IMR-90 (cell line): ENCODE data around the gene TCF12. TPM values are rescaled to one million over a fixed set of nuclear protein-coding genes. Genes with fewer than 3 reads are reported as not detected.
"Not testable (repeated sequence)": the region's sequence is repeated elsewhere in the genome, so short reads cannot be mapped to it uniquely, and the experiment has no call there.

ENCODE experiments used
- ATAC-seq: fragments of 200-7000 bp; cut with Tn5 transposase; 2 replicates; pipeline ENCODE4 v1.9.1; 2020; ENCODE audit warnings: low read depth, mild to moderate bottlenecking, moderate library complexity
- BruUV-seq: library from RNA; stranded (reverse); fragments of 400-500 nt; replicated peaks from 2 replicates; lab custom pipeline; 2021; lab: Mats Ljungman, UMichigan
- CTCF ChIA-PET: fragments of 300-600 bp; formaldehyde crosslinking; extraction: SDS; loops from one replicate; lab custom pipeline; 2021; ENCODE audit warnings: antibody characterized with exemption; lab: Yijun Ruan, JAX
- POLR2A ChIA-PET: fragments of 300-600 bp; sonication (Branson Sonifier 250); formaldehyde crosslinking; loops from one replicate; lab custom pipeline; 2022; ENCODE audit warnings: antibody characterized with exemption; ENCODE audit not compliant: unreplicated experiment; lab: Charles Lee
- DNase-seq: peaks from one replicate; pipeline ENCODE4 v3.0.0; 2013
- H2AFZ ChIP-seq: replicated peaks from 2 replicates; pipeline ENCODE3; 2013; ENCODE audit warnings: low read length, mild to moderate bottlenecking; ENCODE audit not compliant: poor library complexity
- H2AK5ac ChIP-seq: 2 replicates; pipeline ENCODE4 v1.6.1; 2013; ENCODE audit warnings: low read depth, low read length, inconsistent platforms
- H2AK9ac ChIP-seq: replicated peaks from 2 replicates; pipeline ENCODE3; 2013; ENCODE audit warnings: mild to moderate bottlenecking, low read depth, low read length, moderate library complexity; ENCODE audit not compliant: poor library complexity
- H2BK120ac ChIP-seq: 2 replicates; pipeline ENCODE4 v1.6.1; 2013; ENCODE audit warnings: low read depth, low read length, inconsistent platforms
- H2BK15ac ChIP-seq: 3 replicates; pipeline ENCODE4 v1.6.1; 2013; ENCODE audit warnings: low read depth, low read length, inconsistent platforms
- H2BK20ac ChIP-seq: 2 replicates; pipeline ENCODE4 v1.6.1; 2013; ENCODE audit warnings: low read depth, mild to moderate bottlenecking, inconsistent platforms, low read length, moderate library complexity
- H2BK5ac ChIP-seq: 2 replicates; pipeline ENCODE4 v1.6.1; 2013; ENCODE audit warnings: mild to moderate bottlenecking, low read depth, low read length, inconsistent platforms; ENCODE audit not compliant: poor library complexity, severe bottlenecking
- H3K14ac ChIP-seq: replicated peaks from 2 replicates; pipeline ENCODE4 v1.6.1; 2013; ENCODE audit warnings: low read depth, low read length, inconsistent platforms
- H3K18ac ChIP-seq: 2 replicates; pipeline ENCODE4 v1.6.1; 2013; ENCODE audit warnings: low read depth, low read length, control low read depth
- H3K23ac ChIP-seq: 2 replicates; pipeline ENCODE4 v1.6.1; 2013; ENCODE audit warnings: low read depth, low read length, inconsistent platforms
- H3K27ac ChIP-seq: 2 replicates; pipeline ENCODE4 v1.5.1; 2013; ENCODE audit warnings: mild to moderate bottlenecking, control low read depth, low read length; ENCODE audit not compliant: insufficient read depth
- H3K27me3 ChIP-seq: 2 replicates; pipeline ENCODE4 v1.6.1; 2013; ENCODE audit warnings: low read length; ENCODE audit not compliant: control insufficient read depth, insufficient read depth
- H3K36me3 ChIP-seq: 2 replicates; pipeline ENCODE4 v1.6.1; 2013; ENCODE audit warnings: low read length, mixed read lengths; ENCODE audit not compliant: control insufficient read depth, insufficient read depth
- H3K4ac ChIP-seq: 2 replicates; pipeline ENCODE4 v1.6.1; 2013; ENCODE audit warnings: low read depth, low read length, inconsistent platforms
- H3K4me1 ChIP-seq: 2 replicates; pipeline ENCODE4 v1.6.1; 2013; ENCODE audit warnings: low read length, mixed read lengths; ENCODE audit not compliant: control insufficient read depth, insufficient read depth
- H3K4me2 ChIP-seq: 2 replicates; pipeline ENCODE4 v1.6.1; 2013; ENCODE audit warnings: low read depth, mild to moderate bottlenecking, control low read depth, low read length, moderate library complexity
- H3K4me3 ChIP-seq: 2 replicates; pipeline ENCODE4 v1.5.1; 2013; ENCODE audit warnings: low read depth, mild to moderate bottlenecking, control low read depth, low read length, moderate library complexity; ENCODE audit not compliant: insufficient read depth
- H3K56ac ChIP-seq: 2 replicates; pipeline ENCODE4 v1.6.1; 2013; ENCODE audit warnings: low read length, inconsistent platforms; ENCODE audit not compliant: insufficient read depth; ENCODE audit errors: extremely low read depth
- H3K79me1 ChIP-seq, 2 experiments: 2 replicates each; pipeline ENCODE4 v1.6.1; 2013; ENCODE audit warnings: low read length in 2 of 2, inconsistent platforms in 1 of 2, low read depth in 1 of 2
- H3K9ac ChIP-seq: 2 replicates; pipeline ENCODE4 v1.6.1; 2013; ENCODE audit warnings: low read depth, low read length, control low read depth
- H3K9me1 ChIP-seq: 2 replicates; pipeline ENCODE4 v1.6.1; 2013; ENCODE audit warnings: low read length, inconsistent platforms; ENCODE audit not compliant: insufficient read depth
- H3K9me3 ChIP-seq: 2 replicates; pipeline ENCODE4 v1.6.1; 2013; ENCODE audit warnings: low read length; ENCODE audit not compliant: control insufficient read depth, insufficient read depth
- H4K20me1 ChIP-seq: 2 replicates; pipeline ENCODE4 v1.6.1; 2013; ENCODE audit warnings: low read length, inconsistent platforms; ENCODE audit not compliant: insufficient read depth
- H4K5ac ChIP-seq: 2 replicates; pipeline ENCODE4 v1.6.1; 2013; ENCODE audit warnings: mild to moderate bottlenecking, low read depth, low read length, control low read depth
- H4K8ac ChIP-seq, 2 experiments: 2 replicates each; pipeline ENCODE4 v1.6.1; 2013; ENCODE audit warnings: low read depth in 2 of 2, low read length in 2 of 2, control low read depth in 1 of 2, inconsistent platforms in 1 of 2
- H4K91ac ChIP-seq: 2 replicates; pipeline ENCODE4 v1.6.1; 2013; ENCODE audit warnings: low read depth, low read length, inconsistent platforms; ENCODE audit not compliant: insufficient read depth
- CEBPB ChIP-seq: IDR thresholded peaks from 2 replicates; pipeline ENCODE4 v1.6.1; 2012; ENCODE audit warnings: low read depth, low read length, improper control_type of control experiment
- WGBS, 2 experiments: methylation state at CpG; one replicate each; pipeline versions ENCODE4 v1.1.5 to v1.1.7; 2013; ENCODE audit warnings: missing lambda C conversion rate in 2 of 2; ENCODE audit not compliant: insufficient read length in 1 of 2; ENCODE audit errors: extremely low coverage in 2 of 2; 5-methylcytosine and 5-hydroxymethylcytosine counted together
- dilution Hi-C: fragments of 300-500 bp; cut with HindIII; formaldehyde crosslinking; loops from one replicate; pipeline ENCODE4 v1.14.3; 2018; ENCODE audit warnings: low sequenced_read_pairs; ENCODE audit not compliant: unreplicated experiment
- in situ Hi-C: fragments of 300-500 bp; cut with MboI; formaldehyde crosslinking; loops from 3 replicates; pipeline ENCODE4 v1.14.3; 2019; ENCODE audit warnings: low sequenced_read_pairs, inconsistent platforms, mixed read lengths
- intact Hi-C: fragments of 100-400 bp; cut with micrococcal nuclease; formaldehyde crosslinking; loops from 2 replicates; pipeline ENCODE4 v1.10.0; 2022
- polyA plus RNA-seq, 3 experiments: library from polyadenylated mRNA; depleted of rRNA; stranded (reverse); fragments of >200 nt; gene quantifications; 2 replicates each; pipeline ENCODE4 v1.2.3, GENCODE V29; 2012; ENCODE audit warnings: low replicate concordance in 1 of 3
- total RNA-seq: library from RNA; depleted of rRNA; stranded (reverse); fragments of >200 nt; gene quantifications from 2 replicates; pipeline ENCODE4 v1.2.3, GENCODE V29; 2012

Gene TCF12
- total and polyA plus RNA-seq, 2 of the 4 experiments (the other 2 are of a cell fraction): 79.4 to 160 TPM

DNA sequence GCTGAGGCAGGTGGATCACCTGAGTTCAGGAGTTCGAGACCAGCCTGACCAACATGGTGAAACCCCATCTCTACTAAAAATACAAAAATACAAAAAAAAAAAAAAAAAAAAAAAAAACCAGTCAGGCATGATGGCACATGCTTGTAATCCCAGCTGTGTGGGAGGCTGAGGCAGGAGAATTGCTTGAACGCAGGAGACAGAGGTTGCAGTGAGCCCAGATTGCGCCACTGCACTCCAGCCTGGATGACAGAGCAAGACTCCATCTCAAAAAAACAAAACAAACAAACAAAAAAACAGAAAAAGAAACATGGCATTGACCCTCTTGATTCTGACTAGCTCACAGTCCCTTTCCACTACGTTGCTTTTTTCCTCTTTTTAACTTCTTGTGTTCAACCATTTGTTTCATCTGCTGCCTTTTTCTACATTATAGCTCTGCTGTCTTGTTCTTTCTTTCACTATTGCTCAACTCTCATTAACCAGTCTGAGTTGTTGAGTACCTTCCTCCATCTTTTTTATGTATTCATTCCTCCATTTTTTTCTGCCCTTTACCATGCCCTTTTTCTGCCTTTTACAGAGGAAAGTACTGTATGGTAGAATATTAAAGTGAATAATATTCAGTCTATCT, 179.6 kb downstream of the TCF12 start:
- H2AK9ac ChIP-seq, ATAC-seq, H3K27me3 ChIP-seq, H4K91ac ChIP-seq, H3K23ac ChIP-seq, H3K36me3 ChIP-seq, H2BK20ac ChIP-seq, H2AFZ ChIP-seq, DNase-seq, H2AK5ac ChIP-seq, H3K4me3 ChIP-seq, H3K4me1 ChIP-seq, dilution Hi-C loops, H3K9me3 ChIP-seq, H3K4me2 ChIP-seq, BruUV-seq, H3K9me1 ChIP-seq, H3K14ac ChIP-seq, H3K18ac ChIP-seq, H4K8ac ChIP-seq, H2BK5ac ChIP-seq, in situ Hi-C loops, H2BK15ac ChIP-seq, intact Hi-C loops, H3K27ac ChIP-seq, H2BK120ac ChIP-seq, H4K5ac ChIP-seq, H3K4ac ChIP-seq, H3K56ac ChIP-seq, H4K20me1 ChIP-seq, H3K9ac ChIP-seq: not testable (repeated sequence)
- peaks cover 21 to 35% of the 10 kb centered on the region in 2 experiments for H3K79me1 ChIP-seq
- ChIA-PET POLR2A (interaction anchor here (0.5 kb wide), 1 partner anchor 36 kb away, joined by 3 read pairs; no protein-coding TSS in a partner anchor), CTCF (interaction anchor here (0.6 to 0.7 kb wide), 2 partner anchors 213 to 369 kb away, joined by 3 to 5 read pairs; no protein-coding TSS in a partner anchor)
- TF ChIP-seq CEBPB: peak; percentile 1; the same call in 1 of the 2 replicates
- WGBS, 2 experiments: 100% methylated on average over 1 of the region's 4 CpGs; no CpG with 5 or more reads in 1 of the 2 experiments
